Amniotic epithelial cell (primary cell): Measurements from ENCODE around the gene ADAT3.
A peak's percentile ranks its signal among the peaks of the same experiment; 100 is the strongest.

Experiments
- DNase-seq: peaks from one replicate; pipeline ENCODE4 v3.0.0-alpha.2; 2010; ENCODE audit warnings: low read depth

Gene ADAT3

DNA sequence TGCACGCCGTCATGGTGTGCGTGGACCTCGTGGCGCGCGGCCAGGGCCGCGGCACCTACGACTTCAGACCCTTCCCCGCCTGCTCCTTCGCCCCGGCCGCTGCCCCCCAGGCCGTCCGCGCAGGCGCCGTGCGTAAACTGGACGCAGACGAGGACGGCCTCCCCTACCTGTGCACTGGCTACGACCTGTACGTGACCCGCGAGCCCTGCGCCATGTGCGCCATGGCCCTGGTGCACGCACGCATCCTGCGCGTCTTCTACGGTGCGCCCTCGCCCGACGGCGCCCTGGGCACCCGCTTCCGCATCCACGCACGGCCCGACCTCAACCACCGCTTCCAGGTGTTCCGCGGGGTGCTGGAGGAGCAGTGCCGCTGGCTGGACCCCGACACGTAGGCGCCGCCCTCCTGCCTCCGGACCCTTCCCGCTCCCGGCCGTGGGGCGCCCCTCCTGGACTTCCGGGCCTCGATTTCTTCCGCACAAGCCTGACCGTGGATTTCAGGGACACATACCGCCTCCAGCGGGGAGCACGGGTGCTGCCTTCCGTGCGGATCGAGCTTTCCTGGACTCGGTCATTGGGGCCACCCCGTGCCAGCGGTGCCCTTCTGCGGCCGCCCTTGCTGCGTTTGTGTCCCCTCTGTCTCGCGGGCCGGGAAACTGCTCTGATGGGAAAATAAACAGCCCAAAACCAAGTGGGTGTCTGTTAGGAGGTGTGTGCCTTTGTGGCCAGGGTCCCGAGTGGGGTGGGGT is 7.7 kb downstream of the ADAT3 start:
- DNase-seq: no peak

DNA sequence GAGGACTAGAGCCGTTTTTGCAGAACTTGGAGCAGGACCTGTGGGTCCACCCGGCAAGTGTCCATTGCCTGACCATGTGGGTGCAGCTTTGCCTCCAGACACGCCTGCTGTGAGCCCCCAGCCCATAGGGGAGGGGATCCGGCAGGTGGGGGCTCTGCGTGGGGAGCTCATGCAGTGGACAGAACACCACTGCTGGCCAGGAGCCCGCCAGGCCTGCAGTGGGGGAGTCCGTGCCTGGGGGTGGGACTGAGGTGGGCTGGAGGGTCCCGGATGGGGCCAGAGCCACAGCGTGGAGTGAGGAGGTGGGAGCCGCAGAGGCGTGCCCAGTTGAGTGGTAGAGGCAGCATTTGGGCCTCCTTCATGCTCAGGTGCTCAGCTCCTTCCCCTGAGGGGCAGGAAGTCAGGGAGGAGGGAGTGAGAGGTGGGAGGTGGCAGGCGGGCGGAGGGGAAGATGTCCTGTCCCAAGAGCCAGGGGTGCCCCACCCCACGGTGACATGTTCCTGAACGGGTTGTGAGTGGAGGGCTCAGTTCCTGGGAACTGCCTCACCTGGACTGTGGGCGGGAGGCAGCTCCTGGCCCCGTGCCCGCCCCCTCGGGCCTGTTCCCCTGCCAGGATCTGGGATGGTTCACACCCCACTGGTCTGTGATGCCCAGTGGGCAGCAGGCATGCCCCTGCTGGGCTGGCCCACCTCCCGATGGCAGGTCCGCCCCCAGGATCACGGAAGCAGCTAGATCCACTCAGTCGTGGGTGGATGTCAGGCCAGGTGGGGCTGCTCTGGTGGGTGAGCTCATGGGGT is 8.8 kb downstream of the ADAT3 start:
- DNase-seq: no peak

DNA sequence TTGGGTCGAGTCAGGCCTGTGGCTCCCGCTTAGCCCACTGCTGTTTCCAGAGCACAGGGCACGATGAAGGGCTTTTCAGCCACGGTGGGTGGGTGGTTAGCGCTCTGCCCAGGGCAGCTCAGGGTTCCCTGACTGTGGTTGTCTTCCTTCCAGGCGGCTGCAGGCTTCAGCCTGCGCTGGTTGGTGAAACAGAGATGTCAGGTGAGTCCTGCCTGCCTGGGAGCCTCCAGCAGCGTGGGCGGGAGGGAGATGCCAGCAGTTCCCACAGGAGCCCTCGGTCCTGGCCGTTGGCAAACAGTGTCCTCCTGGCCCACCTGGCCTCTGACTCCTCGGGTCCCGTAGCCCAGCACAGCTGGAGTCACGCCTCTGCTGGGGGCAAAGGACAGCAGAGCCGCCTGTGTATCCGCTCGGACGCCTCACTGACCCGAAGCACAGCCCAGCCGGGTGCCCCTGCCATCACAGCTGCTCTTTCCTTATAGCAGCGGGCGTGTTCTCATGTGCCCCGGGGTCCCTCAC is 9.7 kb downstream of the ADAT3 start:
- no peak for DNase-seq

DNA sequence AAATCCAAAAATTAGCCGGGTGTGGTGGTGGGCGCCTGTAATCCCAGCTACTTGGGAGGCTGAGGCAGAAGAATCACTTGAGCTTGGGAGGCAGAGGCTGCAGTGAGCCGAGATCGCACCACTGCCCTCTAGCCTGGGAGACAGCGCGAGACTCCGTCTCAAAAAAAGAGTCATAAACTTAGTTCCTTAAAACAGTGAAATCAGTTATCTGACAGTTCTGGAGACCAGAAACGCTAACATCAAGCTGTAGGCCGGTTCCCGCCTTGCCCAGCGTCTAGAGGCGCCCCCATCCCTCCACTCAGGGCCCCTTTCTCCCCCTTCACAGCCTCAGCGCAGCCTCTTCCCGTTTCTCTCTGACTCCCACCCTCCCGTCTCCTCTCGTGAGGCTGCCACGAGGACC is 11.9 kb downstream of the ADAT3 start:
- DNase-seq: no peak

GRCh38 chr19:1917926-1918325 is 12.7 kb downstream of the ADAT3 start:
- no peak for DNase-seq

DNA sequence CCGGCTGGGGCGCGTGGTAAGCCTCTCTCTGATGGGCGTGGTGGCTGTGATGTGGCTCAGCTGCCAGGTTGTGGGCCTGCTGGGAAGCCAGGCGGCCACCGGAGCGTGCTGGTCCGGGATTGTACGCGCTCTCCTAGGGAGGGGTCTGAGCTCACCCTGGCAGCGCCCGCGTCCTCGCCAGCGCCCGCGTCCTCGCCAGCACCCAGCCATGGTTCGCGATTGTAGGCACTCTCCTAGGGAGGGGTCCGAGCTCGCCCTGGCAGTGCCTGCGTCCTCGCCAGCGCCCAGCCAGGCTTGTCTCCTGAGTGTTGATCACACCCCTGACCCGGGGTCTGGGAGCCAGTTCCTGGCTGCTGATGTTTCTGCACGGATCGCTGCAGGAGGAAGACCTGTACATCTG is 13.8 kb downstream of the ADAT3 start:
- DNase-seq: no peak

DNA sequence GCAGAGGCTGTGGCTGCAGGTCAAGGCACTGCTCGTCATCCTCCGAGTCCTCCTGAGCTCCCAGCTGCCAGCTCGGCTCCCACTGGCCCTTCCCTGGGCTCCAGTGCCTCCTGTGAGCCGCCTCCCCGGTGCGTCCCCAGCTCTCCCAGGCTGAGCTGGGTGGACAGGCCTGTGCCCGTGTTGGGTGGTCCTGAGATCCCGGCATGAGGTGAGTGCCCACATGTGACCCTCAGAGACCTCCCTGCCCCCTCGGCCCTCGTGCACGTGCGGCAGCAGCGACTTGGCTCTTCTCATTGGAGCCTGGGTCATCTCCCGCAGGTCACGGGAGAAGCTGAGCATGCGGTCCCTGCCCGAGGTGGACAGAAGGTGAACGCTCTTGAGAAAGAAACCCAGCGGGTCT is 15.4 kb downstream of the ADAT3 start:
- DNase-seq: no peak

- no peak for DNase-seq
These were observed 16.1 kb downstream of the ADAT3 start for GRCh38 chr19:1921326-1921725.

- no peak for DNase-seq
These were observed 16.6 kb downstream of the ADAT3 start for GRCh38 chr19:1921825-1922224.

DNA sequence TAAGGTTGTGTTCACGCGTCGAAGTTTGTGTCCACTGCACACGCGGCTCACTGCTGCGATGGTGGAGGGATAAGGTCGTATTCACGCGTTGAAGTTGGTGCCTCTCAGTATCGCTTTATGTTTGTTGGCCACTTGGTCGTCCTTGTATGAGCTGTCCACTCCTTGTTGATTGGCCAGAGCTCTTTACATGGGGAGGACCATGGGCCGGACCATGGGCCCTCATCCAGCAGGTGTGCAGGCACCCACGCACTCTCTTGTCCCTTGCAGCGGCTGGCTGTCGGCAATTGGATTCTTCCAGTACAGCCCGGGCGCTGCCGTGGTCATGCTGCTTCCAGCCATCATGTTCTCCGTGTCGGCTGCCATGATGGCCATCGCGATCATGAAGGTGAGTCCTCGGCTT is 17.6 kb downstream of the ADAT3 start:
- no peak for DNase-seq

- no peak for DNase-seq
These were observed 18.1 kb downstream of the ADAT3 start for GRCh38 chr19:1923319-1923718.

DNA sequence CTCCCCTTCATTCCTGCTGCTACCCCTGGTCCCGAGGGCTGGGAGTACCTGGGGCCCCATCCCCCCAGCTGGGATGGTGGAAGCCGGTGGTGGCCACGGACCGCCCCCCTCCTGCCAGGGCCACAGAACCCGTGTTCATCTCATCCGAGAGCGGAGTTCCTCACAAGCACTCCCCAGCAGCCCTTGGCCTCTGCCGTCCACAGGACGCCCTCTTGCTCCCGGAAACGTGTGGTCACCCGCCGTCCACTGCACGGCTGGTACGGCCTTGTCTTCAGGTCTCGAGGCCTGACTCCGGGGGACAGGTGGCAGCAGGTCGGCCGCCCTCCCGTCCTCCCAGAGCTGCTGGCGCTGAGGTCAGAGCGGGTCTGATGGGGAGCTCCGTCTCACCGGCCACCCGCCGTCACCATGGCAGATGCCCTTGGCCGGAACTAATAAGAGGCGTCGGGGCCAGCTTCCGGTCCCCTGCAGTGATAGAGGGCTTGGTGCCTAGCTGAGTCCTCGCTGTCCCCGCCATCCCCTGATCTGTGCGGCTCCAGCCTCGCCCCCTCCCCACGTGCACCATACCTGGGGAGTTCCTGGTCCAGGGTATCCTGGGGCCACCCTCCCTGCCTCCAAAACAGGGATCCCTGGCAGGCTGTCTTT is 19.2 kb downstream of the ADAT3 start:
- DNase-seq: no peak

DNA sequence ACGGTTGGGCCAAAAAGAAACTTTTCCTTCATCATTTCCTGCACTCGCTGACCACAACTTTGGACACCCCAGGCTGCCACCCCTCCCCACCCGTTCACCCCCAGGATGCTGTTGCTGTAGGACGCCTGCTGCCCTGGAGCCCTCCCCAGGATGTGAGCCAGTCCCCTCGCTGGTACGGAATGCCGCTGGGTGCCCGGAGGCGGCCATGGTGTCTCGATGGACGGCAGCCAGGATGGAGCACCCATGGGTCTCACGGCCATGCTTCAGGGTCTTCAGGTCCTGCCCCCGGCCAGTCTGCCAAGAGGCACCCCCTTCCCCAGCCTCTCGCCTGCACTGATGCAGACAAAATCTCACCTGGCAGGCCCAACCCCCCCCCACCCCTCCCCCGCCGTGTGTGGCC is 20.3 kb downstream of the ADAT3 start:
- no peak for DNase-seq

DNA sequence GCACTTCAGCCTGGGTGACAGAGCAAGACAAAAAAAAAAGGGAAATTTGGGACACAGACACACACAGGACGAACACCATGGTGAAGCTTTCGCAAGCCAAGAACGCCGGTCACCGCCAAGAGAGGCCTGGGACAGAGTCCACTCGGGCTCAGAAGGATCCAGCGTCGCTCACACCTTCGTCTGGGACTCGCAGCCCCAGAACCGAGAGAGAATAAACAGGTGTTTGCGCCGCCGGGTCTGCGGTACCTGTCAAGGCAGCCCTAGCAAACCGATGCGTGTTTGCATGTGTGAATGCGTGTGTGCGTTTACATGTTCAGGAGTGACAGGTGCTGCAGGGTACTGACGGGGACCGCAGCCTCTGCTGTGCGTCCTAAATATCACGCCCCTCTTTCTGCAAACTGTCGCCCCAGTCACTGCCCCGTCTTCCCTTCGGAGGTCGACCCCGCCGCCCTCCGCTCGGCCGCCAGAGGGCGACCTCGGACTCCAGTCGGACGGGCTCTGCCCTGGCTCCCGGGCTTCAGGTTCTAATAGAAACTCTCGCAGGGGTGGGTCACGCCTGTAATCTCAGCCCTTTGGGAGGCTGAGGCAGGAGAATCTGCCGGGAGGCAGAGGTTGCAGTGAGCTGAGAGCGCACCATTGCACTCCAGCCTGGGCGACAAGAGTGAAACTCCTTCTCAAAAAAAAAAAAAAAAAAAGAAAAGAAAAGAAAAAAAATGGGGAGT is 24.0 kb downstream of the ADAT3 start:
- DNase-seq: peak; percentile 42

GRCh38 chr19:1931445-1931844 is 26.2 kb downstream of the ADAT3 start:
- no peak for DNase-seq

- no peak for DNase-seq
These were observed 27.2 kb downstream of the ADAT3 start for GRCh38 chr19:1932395-1932794.

- no peak for DNase-seq
These were observed 28.0 kb downstream of the ADAT3 start for GRCh38 chr19:1933244-1933643.

GRCh38 chr19:1933942-1934341 is 28.7 kb downstream of the ADAT3 start:
- DNase-seq: no peak

GRCh38 chr19:1935484-1936208 is 30.4 kb downstream of the ADAT3 start:
- peak; percentile 70 for DNase-seq

- no peak for DNase-seq
These were observed 31.2 kb downstream of the ADAT3 start for GRCh38 chr19:1936430-1936829.

DNA sequence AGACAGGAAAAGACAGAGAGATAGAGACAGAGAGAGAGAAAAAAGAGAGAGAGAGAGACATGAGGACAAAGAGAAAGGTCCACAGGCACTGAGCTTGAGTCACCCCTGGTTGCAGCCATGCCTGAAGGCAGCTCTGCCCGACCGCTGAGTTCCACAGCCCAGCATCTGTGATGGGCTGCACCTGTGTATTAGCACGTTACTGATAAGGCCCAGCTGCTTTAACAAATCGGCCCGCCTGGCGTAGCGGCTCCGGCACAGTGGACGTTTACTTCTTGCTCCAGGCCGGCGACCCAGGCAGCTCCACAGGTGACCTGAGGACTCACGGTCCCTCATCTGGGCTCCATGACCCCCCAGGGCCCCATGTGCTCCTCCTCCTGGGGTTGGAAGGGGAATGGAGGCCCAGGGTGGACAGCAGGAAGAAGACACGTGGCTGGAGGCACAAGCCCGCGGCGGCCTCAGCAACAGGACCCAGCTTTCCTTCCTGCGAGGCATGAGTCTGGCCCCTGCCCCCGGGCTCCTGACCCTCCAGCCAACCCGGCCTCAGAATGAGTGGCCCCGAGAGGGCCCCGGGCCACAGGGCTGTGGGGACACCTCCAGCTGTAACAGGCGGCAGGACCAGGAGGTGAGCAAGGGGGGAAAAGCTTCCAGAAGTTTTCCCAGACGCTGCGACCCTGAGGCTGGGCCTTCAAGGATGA is 31.9 kb downstream of the ADAT3 start:
- DNase-seq: no peak
